CD4-positive, alpha-beta T cell treated with Interleukin-4 for 1 hour (primary cell): ENCODE measurements around the gene SEMA6A.

Source experiments
- DNase-seq, 2 donors: peaks; one replicate each; pipeline ENCODE4 v3.0.0-alpha.2; 2020 to 2022

Gene SEMA6A

GRCh38 chr5:116455061-116455460, 119.6 kb downstream of the SEMA6A start:
- no peak for DNase-seq

GRCh38 chr5:116454417-116454927, 120.2 kb downstream of the SEMA6A start:
- DNase-seq, result peak in 1 of 2 donors; percentile 20

GRCh38 chr5:116453988-116454411, 120.6 kb downstream of the SEMA6A start:
- DNase-seq, result no peak

- DNase-seq, result no peak
These were observed 121.8 kb downstream of the SEMA6A start for GRCh38 chr5:116452774-116453368.

GRCh38 chr5:116451905-116452450, 122.6 kb downstream of the SEMA6A start:
- no peak for DNase-seq

GRCh38 chr5:116451066-116451465, 123.6 kb downstream of the SEMA6A start:
- DNase-seq, result no peak

DNA sequence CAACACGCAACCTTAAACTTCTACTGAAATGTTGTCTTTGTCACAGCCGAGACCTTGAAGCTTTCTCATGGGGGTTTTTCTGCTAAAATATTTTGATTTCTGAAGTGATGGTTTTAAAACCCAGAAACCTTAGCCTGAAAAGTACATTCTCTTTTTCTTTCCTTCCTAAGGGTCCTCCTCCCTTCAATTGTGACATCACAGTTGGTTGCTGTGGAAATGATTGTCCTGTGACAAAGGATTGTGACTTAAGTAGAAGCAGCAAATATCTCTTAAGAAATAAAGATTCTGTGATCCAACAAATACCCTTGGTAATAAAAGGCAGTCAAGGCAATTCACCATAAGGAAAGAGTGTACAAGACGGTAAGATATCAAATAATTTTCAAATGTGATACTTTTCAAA, 125.2 kb downstream of the SEMA6A start:
- DNase-seq, result no peak

- no peak for DNase-seq
These were observed 125.7 kb downstream of the SEMA6A start for GRCh38 chr5:116448870-116449427.

DNA sequence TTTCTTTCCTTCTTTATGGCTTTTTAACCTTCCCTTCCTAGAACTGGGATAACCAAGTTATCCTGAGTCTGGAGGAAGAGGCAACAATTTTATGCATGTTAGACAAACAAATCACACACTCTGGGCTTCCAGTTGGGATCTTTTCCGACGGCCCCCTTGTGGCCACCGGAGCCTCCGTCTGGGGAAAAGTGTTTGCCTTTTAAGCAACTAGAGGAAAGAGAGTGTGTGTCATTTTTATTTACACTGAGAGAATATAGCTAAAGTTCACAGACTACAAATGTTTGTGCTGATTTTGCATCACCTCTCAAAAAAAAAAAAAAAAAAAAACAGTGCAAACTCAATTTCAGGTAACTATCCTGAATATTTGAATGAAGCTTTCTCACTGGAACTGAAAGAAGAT, 126.2 kb downstream of the SEMA6A start:
- DNase-seq, result no peak

GRCh38 chr5:116446356-116447005, 128.1 kb downstream of the SEMA6A start:
- DNase-seq, result no peak

DNA sequence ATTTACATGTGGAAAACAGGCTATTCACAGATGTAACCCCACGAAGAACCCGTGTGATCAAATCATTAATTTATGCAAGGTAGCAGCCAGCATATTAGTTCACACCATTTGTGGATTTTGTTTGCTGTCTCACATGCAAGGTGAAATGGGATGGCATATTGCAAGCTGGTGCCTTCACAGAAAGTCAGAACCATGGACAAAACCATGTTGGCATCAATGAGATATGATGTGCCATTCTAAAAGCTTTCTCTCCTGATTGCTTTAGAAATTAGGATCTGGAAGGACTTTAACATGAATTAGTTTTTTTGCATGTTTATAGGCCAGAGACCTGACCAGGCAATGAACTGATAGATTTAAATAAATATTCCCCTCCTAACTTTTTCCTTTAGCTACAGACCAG, 129.3 kb downstream of the SEMA6A start:
- no peak for DNase-seq

- no peak for DNase-seq
These were observed 130.0 kb downstream of the SEMA6A start for GRCh38 chr5:116444373-116445295.

DNA sequence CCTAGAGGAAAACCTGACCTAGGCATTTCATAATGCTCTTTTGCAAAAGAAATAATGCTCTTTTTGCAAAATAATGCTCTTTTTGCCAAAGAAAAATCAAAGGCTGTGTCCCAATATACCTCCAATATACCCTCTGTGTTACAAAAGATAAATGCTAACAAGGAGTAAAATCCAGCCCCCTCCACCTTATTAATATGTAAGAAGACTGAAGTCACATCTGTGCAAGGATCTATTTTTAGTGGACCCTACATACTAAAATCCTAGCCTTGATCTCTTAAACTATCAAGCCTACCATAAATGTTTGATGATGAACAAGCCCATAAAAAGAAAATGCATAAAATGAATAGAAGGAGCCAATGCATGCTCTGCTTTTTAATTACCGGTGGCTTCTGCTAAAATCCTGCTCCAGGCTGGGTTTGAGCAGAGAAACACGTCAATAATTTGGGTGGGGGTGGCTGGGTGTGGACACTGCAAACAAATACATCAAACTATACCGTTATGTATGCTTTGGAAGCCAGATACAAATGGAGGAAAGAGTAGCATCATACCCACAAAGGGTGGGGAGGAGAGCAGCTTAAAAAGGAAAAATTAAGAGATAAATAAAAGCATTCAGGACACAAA, 131.6 kb downstream of the SEMA6A start:
- no peak for DNase-seq

- DNase-seq, result no peak
These were observed 132.5 kb downstream of the SEMA6A start for GRCh38 chr5:116442095-116442534.

DNA sequence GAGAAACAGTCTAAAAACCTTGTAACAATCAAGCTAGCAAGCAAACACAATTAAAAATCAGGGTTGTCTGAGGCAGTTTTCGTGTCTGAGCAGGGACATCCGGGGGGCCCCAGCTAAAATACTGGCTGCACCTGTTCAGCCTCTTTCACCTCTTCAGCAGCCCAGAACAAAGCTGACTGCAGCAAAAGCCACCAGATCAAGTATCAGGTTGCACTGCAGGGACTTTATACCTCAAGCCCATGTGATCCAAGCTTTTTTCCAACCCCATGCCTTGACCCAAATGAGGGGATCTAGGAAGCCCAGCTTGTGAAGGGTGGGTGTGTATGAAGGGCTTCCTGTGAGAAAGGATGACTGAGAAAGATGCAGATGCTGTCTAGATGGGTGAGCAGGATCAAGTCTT, 133.4 kb downstream of the SEMA6A start:
- no peak for DNase-seq

DNA sequence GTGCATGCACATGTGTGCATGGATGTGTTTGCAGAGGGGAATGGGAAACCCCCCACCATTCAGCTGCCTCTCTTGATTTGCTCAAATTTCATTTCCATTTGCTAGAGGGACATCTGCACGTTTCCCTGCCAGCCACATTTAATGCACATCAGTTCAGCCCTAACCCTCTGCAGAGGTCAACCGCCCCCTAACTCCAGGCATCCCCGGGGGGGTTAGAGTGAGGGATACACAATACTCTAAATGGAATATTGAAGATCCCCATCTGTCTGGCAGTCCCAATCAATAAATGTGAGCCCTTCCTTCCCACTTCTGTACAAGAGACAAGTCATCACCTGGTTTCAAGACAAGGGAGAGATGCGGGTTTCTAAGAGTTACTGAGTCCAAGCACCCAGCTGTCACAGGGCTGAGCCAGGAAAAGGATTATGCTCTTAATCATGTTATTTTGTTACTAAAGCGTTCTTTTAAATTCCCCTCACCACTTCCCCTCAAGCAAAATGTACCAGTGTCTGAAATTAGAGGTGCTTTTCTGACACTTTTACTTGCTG, 134.1 kb downstream of the SEMA6A start:
- no peak for DNase-seq

DNA sequence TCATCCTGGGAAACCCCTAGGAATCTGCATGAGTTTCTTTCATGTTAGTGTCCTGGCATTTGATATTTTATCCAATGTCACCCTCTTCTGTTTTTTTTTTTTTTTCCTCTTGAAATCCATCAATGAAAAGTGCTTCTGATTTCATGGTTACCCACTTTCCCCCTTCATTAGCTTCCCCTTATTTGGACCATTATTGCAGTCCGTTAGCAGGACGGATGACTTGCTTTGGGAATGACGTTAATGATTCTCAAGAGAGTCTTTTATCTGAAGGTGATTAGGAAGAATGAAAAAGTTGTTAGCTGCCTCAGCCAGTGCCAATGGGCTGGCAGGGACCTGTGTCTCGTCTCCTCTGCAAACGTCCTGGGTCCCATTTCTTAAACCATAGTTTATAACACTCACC, 134.7 kb downstream of the SEMA6A start:
- no peak for DNase-seq

DNA sequence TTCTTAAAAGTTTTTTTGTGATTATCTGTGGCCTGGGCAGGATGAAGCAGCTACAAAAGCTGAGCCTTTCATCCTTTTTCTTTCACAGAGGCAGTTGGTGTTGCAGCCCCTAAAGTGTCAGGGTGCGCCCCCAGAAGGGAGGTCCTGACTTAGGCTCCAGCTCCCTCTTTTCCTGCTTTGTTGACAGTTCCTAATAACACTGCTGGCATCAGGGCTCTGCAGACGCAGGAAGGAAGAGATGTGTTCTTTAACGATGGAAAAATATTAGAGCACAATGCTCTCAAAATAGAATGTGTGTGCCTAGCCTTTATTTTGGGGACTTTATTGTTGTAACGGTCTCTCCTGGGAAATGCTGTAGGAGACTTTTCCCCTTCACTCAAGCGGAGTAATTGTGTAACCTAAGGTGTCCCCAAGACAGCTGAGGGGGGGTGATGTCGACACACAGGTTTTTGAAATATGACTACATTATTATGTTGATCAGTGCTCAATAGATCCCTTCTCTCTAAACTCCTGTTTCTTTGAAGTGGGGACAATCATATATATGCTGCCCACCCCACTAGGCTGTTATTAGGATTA, 135.6 kb downstream of the SEMA6A start:
- DNase-seq, result no peak

DNA sequence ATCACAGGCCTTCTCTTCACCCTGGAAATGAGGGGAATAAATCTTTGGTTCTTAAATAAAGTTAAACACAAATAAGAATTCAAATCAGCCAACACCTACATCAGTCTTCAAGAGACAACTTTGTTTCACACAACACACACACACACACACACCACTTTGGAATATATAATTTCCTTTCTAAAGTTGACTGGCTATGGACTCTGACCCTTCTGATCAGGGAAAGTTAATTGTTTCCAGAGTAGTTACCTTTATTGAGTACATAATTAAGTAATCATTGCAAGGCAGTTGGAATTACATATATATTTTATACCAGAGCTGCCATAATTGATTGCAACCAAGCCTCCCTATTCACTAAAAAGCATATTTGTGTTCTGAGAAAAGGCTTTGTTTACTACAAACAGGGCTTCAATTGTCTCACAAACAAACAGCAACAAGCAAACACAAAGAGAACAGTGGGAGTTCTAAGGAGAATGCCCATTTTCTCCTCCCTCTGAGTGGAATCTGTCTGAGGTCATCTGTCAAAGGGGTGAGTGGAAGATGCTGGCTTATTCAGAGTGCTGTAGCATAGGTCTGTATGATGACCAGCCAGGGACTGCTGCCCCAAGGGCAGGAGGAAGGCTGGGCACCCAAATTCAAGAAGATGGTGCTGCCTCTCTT, 136.6 kb downstream of the SEMA6A start:
- DNase-seq, result no peak

DNA sequence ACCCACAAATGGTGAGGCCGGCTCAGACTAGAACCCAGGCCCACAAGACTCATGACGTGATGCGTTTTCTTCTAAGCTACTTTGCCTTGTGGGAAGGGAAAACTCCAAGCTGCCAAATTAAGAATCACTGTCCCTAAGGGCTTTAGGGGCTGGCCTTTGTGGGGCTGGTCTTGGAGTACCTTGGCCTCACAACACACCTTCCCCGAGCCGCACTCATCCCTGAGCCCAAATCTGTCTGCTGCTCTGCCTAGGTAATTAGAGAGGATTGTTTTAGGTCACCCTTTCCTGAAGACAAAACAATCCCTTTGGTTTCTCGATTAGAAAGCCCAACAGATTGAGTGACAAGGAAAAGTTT, 137.3 kb downstream of the SEMA6A start:
- DNase-seq, result no peak

DNA sequence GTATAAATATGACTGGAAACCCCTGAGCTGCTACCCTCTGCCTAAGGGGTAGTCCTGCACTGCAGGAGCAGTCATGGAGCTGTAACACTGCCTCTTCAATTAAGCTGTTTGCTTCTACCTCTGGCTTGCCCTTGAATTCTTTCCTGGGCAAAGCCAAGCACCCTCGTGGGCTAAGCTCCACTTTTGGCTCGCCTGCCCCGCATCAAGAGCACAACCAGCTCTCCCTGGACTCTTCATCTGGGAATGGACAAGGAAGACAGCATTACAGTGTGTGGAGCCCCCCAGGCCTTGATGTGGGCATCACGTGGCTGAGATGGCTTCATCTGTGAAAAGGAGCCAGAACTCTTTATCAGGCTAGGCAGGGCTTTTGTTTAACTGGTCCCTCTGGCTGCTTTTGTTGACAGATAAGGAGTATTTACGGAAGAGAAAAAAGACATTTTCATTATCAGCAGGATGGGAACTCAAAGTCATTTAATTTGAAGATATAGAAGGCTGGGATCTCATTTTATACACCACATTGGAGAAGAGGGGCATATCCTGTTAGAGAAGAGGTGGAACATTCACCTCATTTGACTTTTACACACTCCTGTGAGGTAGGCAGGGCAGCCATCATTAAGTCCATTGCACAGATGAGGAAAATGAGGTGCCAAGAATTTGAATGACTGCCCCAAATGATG, 137.8 kb downstream of the SEMA6A start:
- no peak for DNase-seq
